Amygdala (tissue), 56 donors: ENCODE data around the gene XXYLT1.

Experiments used
- DNase-seq, 56 donors: peaks; one replicate each; lab custom pipeline; 2025; lab: John Stamatoyannopoulos, UW

XXYLT1 gene

DNA sequence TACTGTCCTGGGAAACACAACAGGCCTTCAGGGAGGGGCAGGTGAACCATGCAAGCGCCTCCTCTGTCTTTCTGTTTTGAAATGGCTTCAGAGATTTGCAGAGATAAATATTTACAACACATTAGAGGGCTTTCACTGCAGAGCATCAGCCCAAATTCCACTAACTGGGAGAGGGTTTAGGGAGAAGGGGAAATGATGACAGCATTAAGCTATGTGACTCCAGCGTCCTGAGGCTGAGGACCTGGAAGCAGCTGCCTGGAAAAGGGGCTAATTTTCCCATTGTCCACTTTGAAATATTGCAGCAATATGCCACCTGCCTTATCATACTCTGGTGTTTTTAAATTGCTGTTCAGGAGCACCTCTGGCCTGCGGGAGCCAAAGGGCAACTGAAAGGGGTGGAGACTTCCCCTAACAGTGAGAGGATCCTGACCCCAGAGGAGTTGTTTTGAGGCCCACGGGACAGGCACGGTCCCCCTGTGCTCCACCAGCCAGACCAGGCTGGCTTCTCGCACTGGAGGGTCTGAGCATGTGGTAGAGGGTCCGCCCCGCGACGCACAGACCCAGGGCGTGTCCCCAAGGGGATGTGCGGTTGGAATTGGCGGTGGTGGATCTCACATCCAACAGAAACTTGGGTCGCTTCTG is 110.6 kb downstream of the XXYLT1 start:
- no peak for DNase-seq

DNA sequence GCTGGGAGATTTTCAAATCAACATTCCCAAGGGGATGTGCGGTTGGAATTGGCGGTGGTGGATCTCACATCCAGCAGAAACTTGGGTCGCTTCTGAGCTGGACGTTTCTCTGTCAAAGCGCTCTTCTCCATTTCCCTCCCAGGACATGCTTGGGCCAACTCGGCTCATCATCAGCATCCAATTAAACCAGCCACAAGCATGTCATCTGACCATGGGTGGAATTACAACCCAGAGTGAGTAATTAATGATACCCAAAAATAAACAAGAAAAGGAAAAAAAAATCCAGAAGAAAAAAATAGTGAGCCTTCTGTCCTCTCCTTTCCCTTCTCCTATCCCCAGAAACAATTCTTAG is 111.2 kb downstream of the XXYLT1 start:
- DNase-seq, result no peak

DNA sequence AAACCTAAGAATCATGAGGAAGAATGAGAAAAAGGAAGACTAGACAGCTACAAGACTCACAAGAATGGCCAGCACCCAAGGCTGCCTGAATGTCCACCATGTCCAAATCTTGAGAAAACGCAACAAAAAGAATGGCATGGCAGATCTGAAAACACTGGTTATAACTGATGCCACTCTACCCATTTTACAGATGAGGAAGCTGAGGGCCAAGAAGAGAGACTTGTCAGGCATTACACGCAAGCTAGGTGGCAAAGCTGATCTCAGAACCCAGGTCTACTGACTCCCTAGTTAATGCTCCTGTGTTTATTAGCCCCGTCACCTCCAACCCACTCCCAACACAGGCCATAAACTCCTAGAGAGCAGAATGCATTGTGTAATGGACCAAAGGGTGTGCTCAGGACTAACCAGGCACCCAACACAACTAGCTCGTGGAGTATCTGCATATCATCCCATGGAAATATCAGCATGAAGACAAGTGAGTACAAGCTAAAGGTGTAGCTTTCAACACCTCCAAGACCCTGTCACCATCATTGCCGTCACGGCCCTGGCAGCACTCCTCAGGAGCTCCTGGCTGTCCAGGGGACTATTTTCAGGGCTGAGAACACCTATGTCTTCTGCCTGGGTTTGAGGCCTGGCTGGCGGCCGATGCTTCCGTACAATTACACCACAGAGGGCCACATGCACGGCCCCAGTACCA is 111.7 kb downstream of the XXYLT1 start:
- no peak for DNase-seq

DNA sequence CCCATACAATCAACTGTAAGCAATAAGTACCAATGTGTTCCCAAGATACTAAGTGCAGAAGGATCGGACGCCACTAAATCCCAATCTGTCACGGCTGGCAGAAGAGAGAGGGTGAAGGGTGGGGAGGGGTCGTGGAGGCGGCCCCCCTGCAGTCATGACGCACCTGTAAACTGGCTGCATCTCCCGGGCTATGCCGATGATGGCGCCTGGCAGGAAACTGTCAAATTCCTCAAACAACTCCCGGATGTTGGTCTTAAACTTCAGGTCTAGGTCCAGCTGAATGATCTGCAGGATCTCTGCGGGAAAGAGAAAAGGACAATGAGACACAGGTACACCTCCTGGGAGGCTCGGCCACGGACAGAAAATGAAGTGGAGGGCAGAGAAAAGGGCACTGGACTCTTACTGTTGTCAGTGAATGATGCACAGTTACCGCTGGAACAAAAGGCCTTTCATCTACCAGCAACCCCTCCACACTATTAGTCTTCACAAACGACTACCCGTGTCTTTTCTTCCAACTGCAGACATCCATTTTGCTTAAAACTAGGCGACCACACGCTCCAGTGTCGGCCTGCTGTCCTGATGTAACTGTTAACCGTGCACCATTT is 114.6 kb downstream of the XXYLT1 start:
- peak in 9 of 56 donors; percentile 6 to 43 (median 26) for DNase-seq

DNA sequence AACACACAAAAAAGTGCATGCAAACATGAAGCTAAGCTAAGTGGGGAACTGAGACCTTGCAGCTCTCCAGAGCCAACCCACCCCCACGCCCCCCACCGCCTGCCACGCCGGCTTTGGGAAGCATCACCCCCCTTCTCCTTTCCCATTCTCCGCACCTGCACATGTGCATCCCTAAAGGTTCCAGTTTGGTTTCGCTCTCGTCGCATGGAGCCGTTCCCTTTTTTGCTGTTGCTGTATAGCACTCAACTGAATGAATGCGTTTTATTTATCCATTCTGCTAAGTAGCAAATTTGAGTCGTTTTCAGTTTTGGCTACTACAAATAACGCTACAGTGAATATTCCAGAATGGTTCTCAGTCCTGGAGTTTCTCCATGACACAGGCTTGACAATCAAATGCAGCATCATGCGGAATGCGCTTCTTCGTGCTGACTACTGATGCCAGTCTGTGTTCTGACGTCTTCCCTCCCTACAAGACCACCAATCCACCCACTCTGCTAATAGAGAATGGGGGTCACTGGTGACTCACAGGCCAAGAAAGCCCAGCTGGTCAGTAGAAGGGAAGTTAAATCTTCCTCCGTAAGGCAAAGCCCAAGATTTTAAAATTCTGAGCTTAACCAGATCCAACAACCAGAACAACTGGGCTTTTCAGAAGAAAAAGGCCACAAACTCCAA is 115.3 kb downstream of the XXYLT1 start:
- DNase-seq, result peak in 1 of 56 donors; percentile 2

DNA sequence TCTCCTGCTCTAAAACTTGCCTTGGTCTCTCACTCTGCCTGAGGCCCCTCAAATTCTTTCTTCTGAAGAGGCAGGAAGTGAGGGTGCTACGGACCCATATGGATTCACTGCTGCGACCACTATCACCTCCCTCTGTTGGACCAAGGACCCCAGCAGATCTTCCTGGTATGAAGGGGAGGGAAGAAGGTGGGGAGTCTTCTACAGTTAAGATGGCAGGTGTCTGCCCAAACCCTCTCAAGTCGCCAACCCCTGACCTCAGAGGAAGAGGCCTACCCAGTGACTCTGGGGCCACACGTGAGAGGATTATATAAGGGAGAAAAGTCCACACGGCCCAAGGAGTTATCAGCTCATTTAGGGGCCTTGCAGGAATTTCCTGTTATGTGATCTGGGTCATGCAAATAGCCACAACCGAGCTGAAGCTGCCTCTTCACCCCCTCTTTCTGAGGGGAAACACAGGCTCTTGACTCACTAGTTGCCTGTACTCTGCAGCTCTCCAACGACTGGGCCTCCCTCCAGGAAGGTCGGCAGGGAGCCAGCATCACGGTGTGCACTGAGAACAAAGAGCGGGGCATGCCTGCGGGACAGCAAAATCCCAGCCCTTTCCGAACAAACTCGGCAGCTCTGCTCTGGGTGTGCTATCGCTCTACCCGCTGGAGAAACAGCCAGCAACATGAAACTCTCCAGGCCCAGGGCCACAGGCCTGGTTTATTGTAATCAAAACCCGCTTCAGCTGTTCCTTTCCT is 116.0 kb downstream of the XXYLT1 start:
- peak in 48 of 56 donors; percentile 9 to 80 (median 45) for DNase-seq

DNA sequence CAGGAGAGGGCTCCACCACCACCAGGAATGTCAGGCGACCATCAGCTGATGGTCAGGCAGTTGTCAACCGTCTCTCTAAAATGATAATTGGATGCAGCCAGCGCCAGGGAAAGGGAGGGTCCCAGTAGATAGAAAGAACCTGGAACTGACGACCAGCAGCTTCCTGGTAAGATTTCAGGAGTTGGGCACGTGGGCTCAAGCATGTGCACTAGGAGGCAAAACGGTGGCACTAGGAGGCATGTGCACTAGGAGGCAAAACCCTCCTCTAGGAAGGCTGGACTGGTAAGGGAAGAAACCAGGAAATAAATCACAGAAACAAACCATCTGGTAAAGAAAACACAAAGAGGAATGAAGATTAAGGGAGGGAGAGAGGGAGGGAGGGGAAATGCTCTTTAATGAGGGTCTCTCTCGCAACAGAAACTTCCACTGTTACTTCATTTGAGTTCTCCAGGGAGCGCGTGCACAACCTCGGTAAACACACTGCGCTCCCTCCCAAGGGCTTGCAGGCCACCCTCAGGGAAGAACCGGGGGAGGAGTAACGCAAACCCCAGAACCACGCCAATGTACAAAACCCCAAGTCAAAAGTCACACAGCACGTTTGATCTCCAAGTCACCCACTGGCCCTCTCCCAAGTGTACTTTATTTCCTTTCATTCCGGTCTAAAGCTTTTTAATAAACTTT is 116.7 kb downstream of the XXYLT1 start:
- no peak for DNase-seq

DNA sequence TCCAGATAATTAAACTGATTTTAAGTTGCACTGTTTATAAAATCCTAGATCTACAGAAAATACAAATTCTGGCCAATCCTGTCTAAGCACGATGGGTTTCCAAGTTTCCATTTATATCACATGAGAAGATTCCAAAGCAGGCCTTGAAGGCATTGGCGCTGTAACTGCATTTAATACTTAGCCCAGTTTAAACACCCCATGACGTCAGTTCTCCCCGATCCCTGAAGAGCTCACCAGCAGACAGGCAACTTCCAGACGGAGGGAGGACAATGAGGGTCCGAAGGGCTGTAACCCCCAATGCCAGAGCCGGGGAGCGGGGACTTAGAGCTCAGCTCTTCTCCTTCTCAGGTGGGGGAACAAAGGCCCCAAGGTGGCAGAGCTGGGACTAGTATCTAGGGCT is 117.3 kb downstream of the XXYLT1 start:
- no peak for DNase-seq

DNA sequence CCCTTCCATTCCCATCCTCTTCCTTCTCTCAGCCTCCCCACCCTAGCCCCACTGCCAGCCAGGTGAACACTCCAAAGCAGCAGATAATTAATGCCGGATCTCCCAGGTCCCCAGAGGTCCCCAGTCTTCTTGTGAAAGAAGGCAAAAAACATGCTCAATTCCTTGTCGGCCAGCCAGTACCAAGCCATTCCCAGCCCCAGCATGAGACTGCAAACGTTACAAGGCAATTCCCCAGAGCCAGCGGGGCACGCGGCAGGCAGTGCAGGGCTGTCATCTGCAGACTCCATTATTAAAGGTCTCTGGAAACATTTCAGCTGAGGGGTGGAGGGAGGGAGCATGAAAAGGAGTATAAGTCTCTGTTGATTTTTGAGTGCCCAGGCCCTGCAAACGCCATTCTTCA is 117.8 kb downstream of the XXYLT1 start:
- DNase-seq, result peak in 11 of 56 donors; percentile 3 to 33 (median 18)

DNA sequence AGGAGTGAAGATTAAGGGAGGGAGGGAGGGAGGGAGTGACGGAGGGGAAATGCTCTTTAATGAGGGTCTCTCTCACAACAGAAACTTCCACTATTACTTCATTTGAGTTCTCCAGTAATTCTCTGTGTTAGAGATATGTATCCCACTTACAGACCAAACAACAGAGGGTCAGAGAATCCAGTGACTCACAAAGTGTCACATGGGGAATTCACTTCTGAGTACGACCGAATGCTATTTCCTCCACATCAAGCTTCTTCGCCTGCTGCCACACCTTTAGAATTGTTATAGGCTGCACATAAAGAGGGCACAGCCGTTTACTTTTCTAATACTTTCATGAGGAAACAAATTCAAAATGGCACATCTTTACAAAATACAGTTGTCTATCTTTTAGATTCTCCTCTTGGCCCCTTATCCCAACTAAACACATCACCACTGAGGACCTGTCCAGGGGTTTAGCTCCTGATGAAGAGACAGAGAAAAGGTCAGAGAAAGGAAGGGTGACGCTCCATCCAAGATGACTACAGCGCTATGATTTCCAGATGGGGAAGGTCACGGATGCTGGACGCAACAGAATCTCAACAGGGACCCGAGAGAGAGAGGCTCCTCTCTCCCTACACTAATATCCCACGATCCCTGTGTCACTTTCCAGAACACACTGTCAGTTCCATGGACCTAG is 119.0 kb downstream of the XXYLT1 start:
- no peak for DNase-seq

DNA sequence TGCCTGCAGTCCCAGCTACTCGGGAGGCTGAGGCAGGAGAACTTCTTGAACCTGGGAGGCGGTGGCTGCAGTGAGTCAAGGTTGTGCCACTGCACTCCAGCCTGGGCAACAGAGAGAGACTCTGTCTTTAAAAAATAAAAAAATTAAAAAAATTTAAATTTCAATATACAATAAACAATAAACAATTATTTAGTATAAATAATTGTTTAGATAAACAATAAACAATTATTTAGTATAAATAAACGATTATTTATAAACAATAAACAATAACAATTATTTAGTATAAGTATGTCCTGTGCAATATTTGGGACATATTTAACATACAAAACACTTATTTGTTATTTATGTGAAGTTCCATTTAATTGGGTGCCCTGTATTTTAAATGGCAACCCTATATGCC is 119.6 kb downstream of the XXYLT1 start:
- no peak for DNase-seq

DNA sequence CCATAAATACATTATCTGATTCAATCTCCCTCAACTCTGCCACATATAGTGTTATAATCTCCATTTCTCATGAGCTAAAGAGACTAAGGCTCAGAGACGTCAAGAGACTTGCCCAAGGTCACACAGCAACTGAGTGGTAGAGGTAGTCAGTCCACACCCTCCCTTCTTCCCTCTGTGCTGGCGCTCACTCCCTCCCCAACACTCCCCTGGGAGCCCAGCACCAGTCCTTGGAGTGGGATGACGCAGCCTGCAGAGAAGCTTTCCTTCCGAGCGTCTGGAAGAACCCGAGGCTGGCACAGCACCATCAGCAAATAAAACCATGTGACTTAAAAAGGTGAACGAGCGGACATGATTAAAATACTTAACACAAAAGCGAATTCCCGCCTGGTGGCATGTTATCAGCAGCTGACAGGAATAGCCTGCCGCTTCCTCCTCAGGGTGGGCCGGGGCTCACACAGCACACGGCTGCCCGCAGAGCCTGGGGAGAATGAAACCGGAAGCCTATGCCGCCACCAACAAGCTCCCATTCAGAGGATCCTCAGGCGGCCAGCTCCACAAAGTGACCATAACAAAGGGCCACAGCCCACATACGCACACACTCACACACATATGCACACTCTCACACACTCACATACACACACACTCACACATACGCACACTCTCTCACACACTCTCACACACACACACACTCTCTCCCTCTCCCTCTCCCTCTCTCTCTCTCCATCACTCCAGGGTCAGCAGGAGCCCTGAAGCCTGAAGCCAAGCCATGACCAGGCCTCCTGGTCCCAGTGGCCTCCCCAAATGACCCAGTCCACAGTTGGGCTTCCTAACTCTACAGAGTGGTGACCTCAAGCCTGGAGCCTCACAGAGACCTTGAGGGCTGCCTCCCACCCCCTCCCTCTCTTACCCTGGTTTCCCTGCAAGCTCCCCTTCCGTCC is 120.5 kb downstream of the XXYLT1 start:
- DNase-seq, result peak in 31 of 56 donors; percentile 9 to 63 (median 31)

DNA sequence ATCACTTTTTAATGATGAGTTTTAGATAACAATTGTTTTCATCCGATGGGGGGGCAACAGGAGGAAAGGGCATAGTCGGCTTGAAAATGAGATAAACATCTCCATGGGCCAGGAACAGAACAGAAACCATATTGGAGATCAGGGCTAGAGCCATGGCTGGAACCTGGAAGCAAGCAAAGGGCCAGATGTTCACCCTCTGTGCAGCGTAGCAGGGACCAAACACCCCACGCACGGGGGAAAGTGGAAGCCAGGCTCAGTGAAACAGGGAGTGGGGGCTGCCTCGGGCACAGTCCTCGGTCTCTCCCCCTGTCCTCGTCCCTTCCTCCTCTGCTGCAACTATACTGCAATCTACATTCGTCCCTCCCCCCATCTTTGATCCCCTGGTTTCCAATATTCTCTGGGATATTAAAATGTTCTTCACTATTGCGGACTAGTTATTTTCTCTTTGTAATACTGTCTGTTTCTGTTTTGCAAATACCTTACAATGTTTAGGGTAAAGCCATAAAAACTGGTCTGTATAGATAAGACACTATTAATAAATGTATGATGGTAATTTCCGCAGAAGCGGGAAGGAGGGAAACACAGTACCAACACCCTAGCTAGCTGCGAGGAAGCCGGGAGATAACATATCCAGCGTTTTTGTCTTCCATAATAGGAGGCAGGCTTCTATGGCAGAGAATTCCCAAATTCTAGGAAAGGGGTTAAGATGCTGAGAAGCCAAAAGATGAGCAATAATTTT is 121.5 kb downstream of the XXYLT1 start:
- no peak for DNase-seq

DNA sequence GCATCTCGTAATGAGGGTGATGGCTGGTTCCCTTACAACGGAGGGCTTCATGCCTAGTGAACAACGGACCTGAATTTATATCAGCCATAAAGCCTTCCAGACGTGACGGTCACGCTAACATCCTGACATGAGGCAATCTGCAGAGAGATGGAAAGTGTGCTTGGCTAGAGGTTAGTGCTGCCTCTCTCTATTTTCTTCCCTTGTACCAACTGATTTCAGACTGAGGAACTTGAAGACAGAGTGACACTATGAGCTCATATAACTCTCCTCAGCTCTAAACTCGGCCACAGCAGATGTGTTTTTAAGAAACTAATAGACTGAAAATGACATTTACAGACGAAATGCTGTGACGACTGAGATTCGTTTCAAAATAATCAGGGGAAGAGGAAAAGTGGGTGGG is 122.4 kb downstream of the XXYLT1 start:
- DNase-seq, result no peak

DNA sequence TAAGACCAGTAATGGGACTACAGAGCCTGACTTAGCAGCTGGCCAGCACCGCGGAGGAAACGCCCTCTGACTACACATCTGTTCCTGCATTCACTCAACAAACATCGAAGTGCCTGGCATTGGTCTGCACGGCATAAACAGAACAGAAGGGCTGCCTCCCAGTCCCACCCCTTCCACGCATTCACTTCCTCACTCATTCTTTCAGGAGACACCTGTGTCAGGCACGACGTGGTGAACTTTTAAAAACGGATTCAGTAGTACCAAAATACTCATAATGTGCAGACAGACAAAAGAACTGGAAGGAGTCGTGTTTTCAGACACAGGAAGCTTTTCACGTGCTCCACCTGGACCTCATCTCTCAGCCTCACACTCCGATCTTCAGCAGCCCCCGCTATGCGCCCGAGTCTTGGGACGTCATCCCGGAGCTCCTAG is 123.3 kb downstream of the XXYLT1 start:
- no peak for DNase-seq

DNA sequence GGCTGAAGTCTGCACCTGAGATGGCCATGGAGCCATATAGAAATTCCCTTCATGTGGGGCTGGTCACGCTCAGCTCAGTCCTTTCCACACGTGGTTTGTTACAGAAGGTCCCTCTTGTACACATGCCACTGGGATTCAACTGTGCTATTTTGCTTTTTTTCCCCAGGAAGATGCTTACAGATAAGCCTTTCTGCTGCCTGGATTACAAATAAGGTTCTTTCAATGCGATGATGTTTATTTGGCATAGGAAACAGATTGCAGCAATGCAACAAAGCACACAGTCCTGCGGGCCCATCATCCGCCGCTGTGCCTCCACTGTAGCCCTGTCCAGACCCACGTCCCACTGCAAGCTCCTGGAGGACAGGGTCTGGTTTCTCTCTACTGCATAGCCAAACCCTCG is 124.8 kb downstream of the XXYLT1 start:
- DNase-seq, result no peak

DNA sequence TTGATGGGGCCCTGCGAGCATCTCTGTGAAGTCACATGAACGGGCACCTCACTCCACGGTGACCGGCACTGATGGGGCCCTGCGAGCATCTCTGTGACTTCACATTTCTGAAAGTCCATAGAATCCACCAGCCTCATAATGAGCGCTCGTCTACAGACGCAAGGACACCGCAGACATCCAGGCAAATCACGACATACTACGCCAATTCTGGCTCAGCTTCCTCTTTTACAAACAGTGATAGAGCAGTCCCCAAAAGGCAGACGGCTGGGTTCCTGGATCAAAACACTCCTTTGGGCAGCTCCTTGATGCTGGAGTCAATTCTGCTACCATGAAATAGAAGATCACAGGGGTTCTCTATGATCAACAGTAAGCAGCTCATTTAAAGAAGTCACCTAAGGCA is 125.4 kb downstream of the XXYLT1 start:
- DNase-seq, result no peak

DNA sequence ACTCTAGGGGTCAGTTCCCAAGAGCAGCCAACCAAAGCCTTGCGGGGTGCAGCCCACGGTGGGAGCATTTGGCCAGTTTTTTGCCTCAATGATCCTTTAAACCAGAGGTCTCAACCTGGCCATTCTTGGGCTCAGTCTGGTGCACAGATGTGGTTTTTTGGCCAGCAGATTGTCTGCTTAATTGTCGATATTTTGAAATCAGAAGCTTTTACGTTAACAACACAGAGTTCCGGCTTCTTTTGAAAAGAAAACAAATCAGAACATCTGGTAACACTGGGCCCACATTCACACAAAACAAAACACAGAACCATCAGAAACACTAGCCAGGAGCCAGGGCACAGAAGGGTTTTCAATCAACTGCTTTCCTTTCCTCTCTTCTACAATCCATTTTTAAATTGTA is 127.7 kb downstream of the XXYLT1 start:
- no peak for DNase-seq
